WTC11 (cell line): ENCODE results near the gene ZNF48. TPM values are rescaled to one million over a fixed set of nuclear protein-coding genes. Genes with fewer than 3 reads are reported as not detected.

Source experiments
- ATAC-seq: fragments of 200-7000 bp; cut with Tn5 transposase; 2 replicates; pipeline ENCODE4 v1.10.0; 2021; ENCODE audit warnings: mild to moderate bottlenecking, moderate library complexity
- CTCF ChIA-PET: fragments of 300-600 bp; sonication (Branson Sonifier 250); formaldehyde crosslinking; loops from one replicate; lab custom pipeline; 2021; ENCODE audit warnings: antibody characterized with exemption; lab: Charles Lee
- POLR2A ChIA-PET: fragments of 350-600 bp; sonication (Branson Sonifier 250); formaldehyde crosslinking; loops from one replicate; lab custom pipeline; 2021; ENCODE audit warnings: antibody characterized with exemption; lab: Charles Lee
- DNase-seq: peaks from one replicate; pipeline ENCODE4 v3.0.0; 2021; ENCODE audit warnings: low spot score
- H3K27ac Mint-ChIP-seq: 2 replicates; pipeline ENCODE4 v1.8.0; 2021; ENCODE audit warnings: mixed read lengths
- H3K27me3 Mint-ChIP-seq: 2 replicates; pipeline ENCODE4 v1.8.0; 2021; ENCODE audit warnings: low read depth, mild to moderate bottlenecking, moderate library complexity, mixed read lengths
- H3K36me3 Mint-ChIP-seq: 2 replicates; pipeline ENCODE4 v1.8.0; 2021; ENCODE audit warnings: mixed read lengths
- H3K4me1 Mint-ChIP-seq: 2 replicates; pipeline ENCODE4 v1.8.0; 2022; ENCODE audit warnings: mixed read lengths
- H3K4me3 Mint-ChIP-seq: 2 replicates; pipeline ENCODE4 v1.8.0; 2021; ENCODE audit warnings: mild to moderate bottlenecking, moderate library complexity, mixed read lengths
- H3K9me3 Mint-ChIP-seq: 2 replicates; pipeline ENCODE4 v1.8.0; 2021; ENCODE audit warnings: mixed read lengths
- ATF1 ChIP-seq: sonication (generic); formaldehyde crosslinking; IDR thresholded peaks from 2 replicates; pipeline ENCODE4 v1.8.1; 2023; ENCODE audit warnings: mild to moderate bottlenecking, moderate library complexity, missing genetic modification reagents
- ELF4 ChIP-seq: sonication (generic); formaldehyde crosslinking; IDR thresholded peaks from 2 replicates; pipeline ENCODE4 v1.8.1; 2022; ENCODE audit warnings: low read depth, mild to moderate bottlenecking, moderate library complexity, missing genetic modification reagents
- ESRRA ChIP-seq: sonication (generic); formaldehyde crosslinking; IDR thresholded peaks from 2 replicates; pipeline ENCODE4 v1.8.1; 2022; ENCODE audit warnings: mild to moderate bottlenecking, missing genetic modification reagents, borderline replicate concordance
- ETV6 ChIP-seq: sonication (generic); formaldehyde crosslinking; IDR thresholded peaks from 2 replicates; pipeline ENCODE4 v1.8.1; 2022; ENCODE audit warnings: mild to moderate bottlenecking, missing genetic modification reagents
- GTF2I ChIP-seq: fragments of 250-450 bp; sonication (Bioruptor Pico); conservative IDR thresholded peaks from 2 replicates; pipeline ENCODE4 v1.4.0; 2021; ENCODE audit warnings: mild to moderate bottlenecking
- NFYB ChIP-seq: sonication (generic); formaldehyde crosslinking; conservative IDR thresholded peaks from 2 replicates; pipeline ENCODE4 v1.8.0; 2022; ENCODE audit warnings: low read depth, missing genetic modification reagents
- NR1H2 ChIP-seq: sonication (generic); formaldehyde crosslinking; IDR thresholded peaks from 2 replicates; pipeline ENCODE4 v1.9.0; 2021; ENCODE audit warnings: mild to moderate bottlenecking, moderate library complexity, missing genetic modification reagents
- OVOL2 ChIP-seq: fragments of 250-450 bp; sonication (Bioruptor Pico); IDR thresholded peaks from 2 replicates; pipeline ENCODE4 v1.9.0; 2021; ENCODE audit warnings: mild to moderate bottlenecking, borderline replicate concordance
- SMAD3 ChIP-seq: sonication (generic); formaldehyde crosslinking; IDR thresholded peaks from 2 replicates; pipeline ENCODE4 v1.8.0; 2022; ENCODE audit warnings: missing genetic modification reagents, mild to moderate bottlenecking, borderline replicate concordance
- TP53 ChIP-seq: sonication (generic); formaldehyde crosslinking; IDR thresholded peaks from 2 replicates; pipeline ENCODE4 v1.8.1; 2023; ENCODE audit warnings: mild to moderate bottlenecking, missing genetic modification reagents
- ZNF121 ChIP-seq: sonication (generic); formaldehyde crosslinking; IDR thresholded peaks from 2 replicates; pipeline ENCODE4 v1.8.0; 2023; ENCODE audit warnings: missing genetic modification reagents
- ZNF425 ChIP-seq: fragments of 250-450 bp; sonication (Bioruptor Pico); conservative IDR thresholded peaks from 2 replicates; pipeline ENCODE4 v1.9.0; 2021; ENCODE audit warnings: mild to moderate bottlenecking
- total RNA-seq: library from RNA; stranded (reverse); gene quantifications from 3 replicates; pipeline ENCODE4 v1.2.3, GENCODE V29; 2021
- TF ChIP-seq, protein P1 (sequence below): sonication (generic); formaldehyde crosslinking; IDR thresholded peaks from 2 replicates; pipeline ENCODE4 v1.8.1; 2023; ENCODE audit warnings: mild to moderate bottlenecking, missing genetic modification reagents
- TF ChIP-seq, protein P2 (sequence below): sonication (generic); formaldehyde crosslinking; IDR thresholded peaks from 2 replicates; pipeline ENCODE4 v1.8.0; 2023; ENCODE audit warnings: missing genetic modification reagents, mild to moderate bottlenecking, borderline replicate concordance
- TF ChIP-seq, protein P3 (sequence below): sonication (generic); formaldehyde crosslinking; IDR thresholded peaks from 2 replicates; pipeline ENCODE4 v1.8.1; 2023; ENCODE audit warnings: mild to moderate bottlenecking, moderate library complexity, missing genetic modification reagents
- TF ChIP-seq, protein P4 (sequence below): sonication (generic); formaldehyde crosslinking; IDR thresholded peaks from 2 replicates; pipeline ENCODE4 v1.8.0; 2022; ENCODE audit warnings: mild to moderate bottlenecking, missing genetic modification reagents
- TF ChIP-seq, protein P5 (sequence below): sonication (generic); formaldehyde crosslinking; conservative IDR thresholded peaks from 2 replicates; pipeline ENCODE4 v1.8.1; 2023; ENCODE audit warnings: mild to moderate bottlenecking, low read depth, missing genetic modification reagents, moderate library complexity
- TF ChIP-seq, protein P6 (sequence below): sonication (generic); formaldehyde crosslinking; conservative IDR thresholded peaks from 2 replicates; pipeline ENCODE4 v1.8.1; 2022; ENCODE audit warnings: mild to moderate bottlenecking, missing genetic modification reagents

The ZNF48 gene
- total RNA-seq, 1 experiment from 2014 or later = 39.3 TPM

DNA sequence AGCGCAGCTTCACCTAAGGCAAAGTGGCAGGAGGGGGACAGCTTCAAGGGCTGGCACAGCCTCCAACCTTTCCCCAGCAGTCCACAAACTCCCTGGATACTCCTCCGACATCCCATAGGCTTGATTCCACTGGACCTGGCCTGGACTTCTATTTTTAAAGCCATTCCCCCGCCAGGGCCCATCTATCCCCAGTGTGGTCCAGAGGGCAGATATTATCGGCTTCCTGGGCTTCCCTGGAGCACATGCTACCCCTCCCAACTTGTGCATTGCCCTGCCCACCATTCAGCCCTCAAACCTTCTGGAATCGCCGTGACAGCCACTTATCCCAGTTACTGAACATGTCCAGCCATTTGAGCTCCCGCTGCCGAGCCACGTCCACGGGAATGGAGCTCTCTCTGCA, 30.0 kb upstream of the ZNF48 start:
- ATAC-seq = no peak
- H3K27me3 Mint-ChIP-seq = no peaks in the 10 kb centered on the region
- DNase-seq = no peak
- H3K9me3 Mint-ChIP-seq = no peaks in the 10 kb centered on the region
- CTCF ChIA-PET = interaction anchor here (1.2 to 1.9 kb wide), 3 partner anchors 44 to 273 kb away, joined by 3 to 7 read pairs (median 4); partner anchors contain the start of genes DCTPP1 and TBX6
- H3K4me1 Mint-ChIP-seq = peaks cover 27% of the 10 kb centered on the region
- no peak overlapping the region for H3K27ac Mint-ChIP-seq
- H3K36me3 Mint-ChIP-seq = peaks cover 23% of the 10 kb centered on the region
- no peak overlapping the region for H3K4me3 Mint-ChIP-seq
- TF ChIP-seq GTF2I (CRISPR knock-in tag) = no peak
- TF ChIP-seq SMAD3 (CRISPR knock-in tag) = no peak
- TF ChIP-seq ZNF121 (CRISPR knock-in tag) = no peak
- no peak for TF ChIP-seq ESRRA (CRISPR knock-in tag)
- TF ChIP-seq NR1H2 (CRISPR knock-in tag) = no peak
- no peak for TF ChIP-seq ELF4 (CRISPR knock-in tag)
- TF ChIP-seq, protein P1, sequence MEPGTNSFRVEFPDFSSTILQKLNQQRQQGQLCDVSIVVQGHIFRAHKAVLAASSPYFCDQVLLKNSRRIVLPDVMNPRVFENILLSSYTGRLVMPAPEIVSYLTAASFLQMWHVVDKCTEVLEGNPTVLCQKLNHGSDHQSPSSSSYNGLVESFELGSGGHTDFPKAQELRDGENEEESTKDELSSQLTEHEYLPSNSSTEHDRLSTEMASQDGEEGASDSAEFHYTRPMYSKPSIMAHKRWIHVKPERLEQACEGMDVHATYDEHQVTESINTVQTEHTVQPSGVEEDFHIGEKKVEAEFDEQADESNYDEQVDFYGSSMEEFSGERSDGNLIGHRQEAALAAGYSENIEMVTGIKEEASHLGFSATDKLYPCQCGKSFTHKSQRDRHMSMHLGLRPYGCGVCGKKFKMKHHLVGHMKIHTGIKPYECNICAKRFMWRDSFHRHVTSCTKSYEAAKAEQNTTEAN (CRISPR knock-in tag) = no peak
- TF ChIP-seq, protein P2, sequence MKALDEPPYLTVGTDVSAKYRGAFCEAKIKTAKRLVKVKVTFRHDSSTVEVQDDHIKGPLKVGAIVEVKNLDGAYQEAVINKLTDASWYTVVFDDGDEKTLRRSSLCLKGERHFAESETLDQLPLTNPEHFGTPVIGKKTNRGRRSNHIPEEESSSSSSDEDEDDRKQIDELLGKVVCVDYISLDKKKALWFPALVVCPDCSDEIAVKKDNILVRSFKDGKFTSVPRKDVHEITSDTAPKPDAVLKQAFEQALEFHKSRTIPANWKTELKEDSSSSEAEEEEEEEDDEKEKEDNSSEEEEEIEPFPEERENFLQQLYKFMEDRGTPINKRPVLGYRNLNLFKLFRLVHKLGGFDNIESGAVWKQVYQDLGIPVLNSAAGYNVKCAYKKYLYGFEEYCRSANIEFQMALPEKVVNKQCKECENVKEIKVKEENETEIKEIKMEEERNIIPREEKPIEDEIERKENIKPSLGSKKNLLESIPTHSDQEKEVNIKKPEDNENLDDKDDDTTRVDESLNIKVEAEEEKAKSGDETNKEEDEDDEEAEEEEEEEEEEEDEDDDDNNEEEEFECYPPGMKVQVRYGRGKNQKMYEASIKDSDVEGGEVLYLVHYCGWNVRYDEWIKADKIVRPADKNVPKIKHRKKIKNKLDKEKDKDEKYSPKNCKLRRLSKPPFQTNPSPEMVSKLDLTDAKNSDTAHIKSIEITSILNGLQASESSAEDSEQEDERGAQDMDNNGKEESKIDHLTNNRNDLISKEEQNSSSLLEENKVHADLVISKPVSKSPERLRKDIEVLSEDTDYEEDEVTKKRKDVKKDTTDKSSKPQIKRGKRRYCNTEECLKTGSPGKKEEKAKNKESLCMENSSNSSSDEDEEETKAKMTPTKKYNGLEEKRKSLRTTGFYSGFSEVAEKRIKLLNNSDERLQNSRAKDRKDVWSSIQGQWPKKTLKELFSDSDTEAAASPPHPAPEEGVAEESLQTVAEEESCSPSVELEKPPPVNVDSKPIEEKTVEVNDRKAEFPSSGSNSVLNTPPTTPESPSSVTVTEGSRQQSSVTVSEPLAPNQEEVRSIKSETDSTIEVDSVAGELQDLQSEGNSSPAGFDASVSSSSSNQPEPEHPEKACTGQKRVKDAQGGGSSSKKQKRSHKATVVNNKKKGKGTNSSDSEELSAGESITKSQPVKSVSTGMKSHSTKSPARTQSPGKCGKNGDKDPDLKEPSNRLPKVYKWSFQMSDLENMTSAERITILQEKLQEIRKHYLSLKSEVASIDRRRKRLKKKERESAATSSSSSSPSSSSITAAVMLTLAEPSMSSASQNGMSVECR (CRISPR knock-in tag) = no peak
- no peak for TF ChIP-seq OVOL2 (CRISPR knock-in tag)
- no peak for TF ChIP-seq ETV6 (CRISPR knock-in tag)
- TF ChIP-seq, protein P3, sequence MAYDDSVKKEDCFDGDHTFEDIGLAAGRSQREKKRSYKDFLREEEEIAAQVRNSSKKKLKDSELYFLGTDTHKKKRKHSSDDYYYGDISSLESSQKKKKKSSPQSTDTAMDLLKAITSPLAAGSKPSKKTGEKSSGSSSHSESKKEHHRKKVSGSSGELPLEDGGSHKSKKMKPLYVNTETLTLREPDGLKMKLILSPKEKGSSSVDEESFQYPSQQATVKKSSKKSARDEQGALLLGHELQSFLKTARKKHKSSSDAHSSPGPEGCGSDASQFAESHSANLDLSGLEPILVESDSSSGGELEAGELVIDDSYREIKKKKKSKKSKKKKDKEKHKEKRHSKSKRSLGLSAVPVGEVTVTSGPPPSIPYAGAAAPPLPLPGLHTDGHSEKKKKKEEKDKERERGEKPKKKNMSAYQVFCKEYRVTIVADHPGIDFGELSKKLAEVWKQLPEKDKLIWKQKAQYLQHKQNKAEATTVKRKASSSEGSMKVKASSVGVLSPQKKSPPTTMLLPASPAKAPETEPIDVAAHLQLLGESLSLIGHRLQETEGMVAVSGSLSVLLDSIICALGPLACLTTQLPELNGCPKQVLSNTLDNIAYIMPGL (CRISPR knock-in tag) = no peak
- TF ChIP-seq, all 79 proteins: peak for 0
- POLR2A ChIA-PET = interaction anchor here (0.5 kb wide), 1 partner anchor 45 kb away, joined by 4 read pairs; no protein-coding TSS in a partner anchor

- H3K9me3 Mint-ChIP-seq = no peaks in the 10 kb centered on the region
- no peak overlapping the region for H3K27ac Mint-ChIP-seq
- H3K4me3 Mint-ChIP-seq = no peak overlapping the region
- H3K36me3 Mint-ChIP-seq = peaks cover 21% of the 10 kb centered on the region
- CTCF ChIA-PET = no interaction called here
- DNase-seq = no peak
- ATAC-seq = no peak
- peaks cover 29% of the 10 kb centered on the region for H3K4me1 Mint-ChIP-seq
- POLR2A ChIA-PET = no interaction called here
- no peaks in the 10 kb centered on the region for H3K27me3 Mint-ChIP-seq
- TF ChIP-seq, protein P4, sequence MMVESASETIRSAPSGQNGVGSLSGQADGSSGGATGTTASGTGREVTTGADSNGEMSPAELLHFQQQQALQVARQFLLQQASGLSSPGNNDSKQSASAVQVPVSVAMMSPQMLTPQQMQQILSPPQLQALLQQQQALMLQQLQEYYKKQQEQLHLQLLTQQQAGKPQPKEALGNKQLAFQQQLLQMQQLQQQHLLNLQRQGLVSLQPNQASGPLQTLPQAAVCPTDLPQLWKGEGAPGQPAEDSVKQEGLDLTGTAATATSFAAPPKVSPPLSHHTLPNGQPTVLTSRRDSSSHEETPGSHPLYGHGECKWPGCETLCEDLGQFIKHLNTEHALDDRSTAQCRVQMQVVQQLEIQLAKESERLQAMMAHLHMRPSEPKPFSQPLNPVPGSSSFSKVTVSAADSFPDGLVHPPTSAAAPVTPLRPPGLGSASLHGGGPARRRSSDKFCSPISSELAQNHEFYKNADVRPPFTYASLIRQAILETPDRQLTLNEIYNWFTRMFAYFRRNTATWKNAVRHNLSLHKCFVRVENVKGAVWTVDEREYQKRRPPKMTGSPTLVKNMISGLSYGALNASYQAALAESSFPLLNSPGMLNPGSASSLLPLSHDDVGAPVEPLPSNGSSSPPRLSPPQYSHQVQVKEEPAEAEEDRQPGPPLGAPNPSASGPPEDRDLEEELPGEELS = no peak
- TF ChIP-seq ETV6 (CRISPR knock-in tag) (no peak), TP53 (no peak), ZNF425 (CRISPR knock-in tag) (no peak), NFYB (CRISPR knock-in tag) (no peak), ATF1 (CRISPR knock-in tag) (no peak)
- TF ChIP-seq, protein P3 (CRISPR knock-in tag) = no peak
- TF ChIP-seq, protein P5, sequence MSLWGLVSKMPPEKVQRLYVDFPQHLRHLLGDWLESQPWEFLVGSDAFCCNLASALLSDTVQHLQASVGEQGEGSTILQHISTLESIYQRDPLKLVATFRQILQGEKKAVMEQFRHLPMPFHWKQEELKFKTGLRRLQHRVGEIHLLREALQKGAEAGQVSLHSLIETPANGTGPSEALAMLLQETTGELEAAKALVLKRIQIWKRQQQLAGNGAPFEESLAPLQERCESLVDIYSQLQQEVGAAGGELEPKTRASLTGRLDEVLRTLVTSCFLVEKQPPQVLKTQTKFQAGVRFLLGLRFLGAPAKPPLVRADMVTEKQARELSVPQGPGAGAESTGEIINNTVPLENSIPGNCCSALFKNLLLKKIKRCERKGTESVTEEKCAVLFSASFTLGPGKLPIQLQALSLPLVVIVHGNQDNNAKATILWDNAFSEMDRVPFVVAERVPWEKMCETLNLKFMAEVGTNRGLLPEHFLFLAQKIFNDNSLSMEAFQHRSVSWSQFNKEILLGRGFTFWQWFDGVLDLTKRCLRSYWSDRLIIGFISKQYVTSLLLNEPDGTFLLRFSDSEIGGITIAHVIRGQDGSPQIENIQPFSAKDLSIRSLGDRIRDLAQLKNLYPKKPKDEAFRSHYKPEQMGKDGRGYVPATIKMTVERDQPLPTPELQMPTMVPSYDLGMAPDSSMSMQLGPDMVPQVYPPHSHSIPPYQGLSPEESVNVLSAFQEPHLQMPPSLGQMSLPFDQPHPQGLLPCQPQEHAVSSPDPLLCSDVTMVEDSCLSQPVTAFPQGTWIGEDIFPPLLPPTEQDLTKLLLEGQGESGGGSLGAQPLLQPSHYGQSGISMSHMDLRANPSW (CRISPR knock-in tag) = no peak
- TF ChIP-seq, protein P6, sequence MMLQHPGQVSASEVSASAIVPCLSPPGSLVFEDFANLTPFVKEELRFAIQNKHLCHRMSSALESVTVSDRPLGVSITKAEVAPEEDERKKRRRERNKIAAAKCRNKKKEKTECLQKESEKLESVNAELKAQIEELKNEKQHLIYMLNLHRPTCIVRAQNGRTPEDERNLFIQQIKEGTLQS (CRISPR knock-in tag) = no peak
Observed at GRCh38 chr16:30366511-30366910, 28.7 kb upstream of the ZNF48 start.
